ENCODE data around the gene ANK2.

Gene ANK2

DNA sequence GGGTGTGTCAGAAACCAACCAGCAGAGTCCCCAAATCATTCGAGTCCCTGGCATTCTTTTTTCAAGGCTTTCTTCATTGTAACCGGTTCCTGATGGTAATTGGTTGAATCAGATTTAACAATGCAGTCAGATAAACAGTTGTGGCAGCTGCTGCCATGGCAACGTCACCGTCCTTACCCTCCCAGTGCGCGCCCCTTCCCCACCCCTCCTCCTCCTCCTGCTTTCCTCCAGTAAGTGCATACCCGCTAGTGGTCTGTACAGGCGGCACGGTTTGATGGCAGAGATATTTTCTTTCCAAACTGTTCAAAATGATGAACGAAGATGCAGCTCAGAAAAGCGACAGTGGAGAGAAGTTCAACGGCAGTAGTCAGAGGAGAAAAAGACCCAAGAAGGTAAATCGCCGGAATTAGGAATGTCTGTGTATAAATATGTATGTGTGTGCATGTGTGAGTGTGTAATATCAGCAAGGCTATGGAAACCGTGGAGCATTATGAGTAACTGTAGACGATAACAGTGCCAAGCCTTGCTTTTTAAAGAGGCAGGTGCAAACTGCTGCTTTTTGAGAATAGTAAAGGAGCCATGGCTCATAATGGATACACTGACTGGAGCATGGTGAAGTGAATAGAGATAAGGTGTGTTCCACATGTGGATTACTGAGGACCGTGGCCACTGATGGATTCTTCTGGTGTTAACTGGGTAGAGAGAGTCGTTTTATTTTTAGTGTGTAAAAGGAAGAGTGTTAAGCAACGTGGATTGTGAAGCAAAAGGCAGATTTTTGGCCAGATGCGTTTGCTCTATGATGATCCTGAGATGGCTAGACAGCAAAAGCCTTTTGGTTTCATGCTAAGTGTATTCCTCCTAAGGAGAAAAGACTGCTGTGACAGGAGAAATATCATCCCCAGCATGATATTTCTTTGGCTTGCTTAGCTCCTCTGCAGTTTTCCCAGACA, at the start of gene ANK2:
TSS of gene ANK2 (plus strand) at position 233 of the 950 bp plus-strand sequence. CDS start at position 309, 76 bp downstream.
- no peak within 1 kb of the TSS for H2AFZ ChIP-seq (ENCODE audit: low read depth, low read length)
- H3K9ac ChIP-seq (ENCODE audit: low read depth, low read length): no peak within 1 kb of the TSS
- TF ChIP-seq, protein P1, sequence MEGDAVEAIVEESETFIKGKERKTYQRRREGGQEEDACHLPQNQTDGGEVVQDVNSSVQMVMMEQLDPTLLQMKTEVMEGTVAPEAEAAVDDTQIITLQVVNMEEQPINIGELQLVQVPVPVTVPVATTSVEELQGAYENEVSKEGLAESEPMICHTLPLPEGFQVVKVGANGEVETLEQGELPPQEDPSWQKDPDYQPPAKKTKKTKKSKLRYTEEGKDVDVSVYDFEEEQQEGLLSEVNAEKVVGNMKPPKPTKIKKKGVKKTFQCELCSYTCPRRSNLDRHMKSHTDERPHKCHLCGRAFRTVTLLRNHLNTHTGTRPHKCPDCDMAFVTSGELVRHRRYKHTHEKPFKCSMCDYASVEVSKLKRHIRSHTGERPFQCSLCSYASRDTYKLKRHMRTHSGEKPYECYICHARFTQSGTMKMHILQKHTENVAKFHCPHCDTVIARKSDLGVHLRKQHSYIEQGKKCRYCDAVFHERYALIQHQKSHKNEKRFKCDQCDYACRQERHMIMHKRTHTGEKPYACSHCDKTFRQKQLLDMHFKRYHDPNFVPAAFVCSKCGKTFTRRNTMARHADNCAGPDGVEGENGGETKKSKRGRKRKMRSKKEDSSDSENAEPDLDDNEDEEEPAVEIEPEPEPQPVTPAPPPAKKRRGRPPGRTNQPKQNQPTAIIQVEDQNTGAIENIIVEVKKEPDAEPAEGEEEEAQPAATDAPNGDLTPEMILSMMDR (IDR thresholded peaks at IDR 0.05; ENCODE audit: borderline replicate concordance, extremely low read depth, low read length, poor library complexity, severe bottlenecking): no peak
- TF ChIP-seq EZH2 (IDR thresholded peaks at IDR 0.05; ENCODE audit: borderline replicate concordance, low read depth, low read length, severe bottlenecking): no peak
- H3K4me3 ChIP-seq (ENCODE audit: low read depth in 1 of 2, low read length in 2 of 2): no peak within 1 kb of the TSS
- H3K4me1 ChIP-seq (ENCODE audit: insufficient read depth, low read length): no peaks in the 10 kb centered on the region
- no peaks in the 10 kb centered on the region for H4K20me1 ChIP-seq (ENCODE audit: insufficient read depth, low read length)
- no peak within 1 kb of the TSS for H3K27ac ChIP-seq (ENCODE audit: low read length)
- no peaks in the 10 kb centered on the region for H3K36me3 ChIP-seq (ENCODE audit: insufficient read depth, low read length)
- H3K27me3 ChIP-seq (ENCODE audit: insufficient read depth, low read length, poor library complexity): no peaks in the 10 kb centered on the region
- H3K9me3 ChIP-seq (ENCODE audit: insufficient read depth, low read length, severe bottlenecking): no peaks in the 10 kb centered on the region
- ATAC-seq (ENCODE audit: insufficient read depth, low read depth) (no peak), DNase-seq (no peak)
- no peaks in the 10 kb centered on the region for H3K79me2 ChIP-seq (ENCODE audit: insufficient read depth, low read length)
- H3K4me2 ChIP-seq (ENCODE audit: insufficient read depth, low read length): no peak within 1 kb of the TSS

- TF ChIP-seq, protein P1 (IDR thresholded peaks at IDR 0.05; ENCODE audit: borderline replicate concordance, extremely low read depth, low read length, poor library complexity, severe bottlenecking): no peak
- no peak for TF ChIP-seq EZH2 (IDR thresholded peaks at IDR 0.05; ENCODE audit: borderline replicate concordance, low read depth, low read length, severe bottlenecking)
- ATAC-seq (ENCODE audit: insufficient read depth, low read depth): no peak
Observed at GRCh38 chr4:113003841-113004240, 45.6 kb upstream of the ANK2 start.

GRCh38 chr4:113004655-113005054, 44.8 kb upstream of the ANK2 start:
- Histone ChIP-seq H3K9me3 (ENCODE audit: insufficient read depth, low read length, severe bottlenecking) (no peaks in the 10 kb centered on the region), H3K27me3 (ENCODE audit: insufficient read depth, low read length, poor library complexity) (no peaks in the 10 kb centered on the region), H3K9ac (ENCODE audit: low read depth, low read length) (no peak overlapping the region), H4K20me1 (ENCODE audit: insufficient read depth, low read length) (no peaks in the 10 kb centered on the region), H3K4me1 (ENCODE audit: insufficient read depth, low read length) (no peaks in the 10 kb centered on the region), H3K4me3 (ENCODE audit: low read depth in 1 of 2, low read length in 2 of 2) (no peak overlapping the region), H2AFZ (ENCODE audit: low read depth, low read length) (no peak overlapping the region), H3K27ac (ENCODE audit: low read length) (no peak overlapping the region), H3K36me3 (ENCODE audit: insufficient read depth, low read length) (no peaks in the 10 kb centered on the region), H3K79me2 (ENCODE audit: insufficient read depth, low read length) (no peaks in the 10 kb centered on the region), H3K4me2 (ENCODE audit: insufficient read depth, low read length) (no peak overlapping the region)
- TF ChIP-seq, protein P1 (IDR thresholded peaks at IDR 0.05; ENCODE audit: borderline replicate concordance, extremely low read depth, low read length, poor library complexity, severe bottlenecking): no peak
- no peak for TF ChIP-seq EZH2 (IDR thresholded peaks at IDR 0.05; ENCODE audit: borderline replicate concordance, low read depth, low read length, severe bottlenecking)
- DNase-seq (no peak), ATAC-seq (ENCODE audit: insufficient read depth, low read depth) (no peak)

More at GRCh38 chr4:113003841-113004240, 45.6 kb upstream of the ANK2 start:
- Histone ChIP-seq H3K79me2 (ENCODE audit: insufficient read depth, low read length) (no peaks in the 10 kb centered on the region), H3K27me3 (ENCODE audit: insufficient read depth, low read length, poor library complexity) (no peaks in the 10 kb centered on the region), H2AFZ (ENCODE audit: low read depth, low read length) (no peak overlapping the region), H3K9ac (ENCODE audit: low read depth, low read length) (no peak overlapping the region), H3K27ac (ENCODE audit: low read length) (no peak overlapping the region), H3K4me3 (ENCODE audit: low read depth in 1 of 2, low read length in 2 of 2) (no peak overlapping the region), H4K20me1 (ENCODE audit: insufficient read depth, low read length) (no peaks in the 10 kb centered on the region), H3K4me2 (ENCODE audit: insufficient read depth, low read length) (no peak overlapping the region), H3K9me3 (ENCODE audit: insufficient read depth, low read length, severe bottlenecking) (no peaks in the 10 kb centered on the region), H3K4me1 (ENCODE audit: insufficient read depth, low read length) (no peaks in the 10 kb centered on the region), H3K36me3 (ENCODE audit: insufficient read depth, low read length) (no peaks in the 10 kb centered on the region)
- no peak for DNase-seq
